ENCODE results near the gene OLR1.

DNA sequence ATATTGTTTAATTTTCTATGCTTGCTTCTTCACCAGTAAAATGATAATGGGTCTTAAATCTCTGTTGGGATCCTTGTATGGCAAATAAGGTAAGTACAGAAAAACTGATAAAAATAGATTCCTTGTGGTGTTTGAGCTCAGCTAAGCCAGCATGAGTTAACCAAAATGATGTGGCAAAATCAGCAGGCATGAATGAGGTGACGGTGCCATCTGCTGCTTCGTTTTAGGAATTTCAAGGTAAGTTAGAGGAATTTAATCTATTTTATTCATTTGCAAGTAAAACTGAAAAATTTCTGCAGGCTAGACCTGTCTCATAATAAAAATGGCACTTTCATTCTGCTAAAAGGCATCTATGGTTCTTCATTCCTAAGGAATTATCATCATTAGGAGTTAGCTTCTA, 31.9 kb downstream of the OLR1 start:
- no peak for TF ChIP-seq POLR2AphosphoS5 (IDR thresholded peaks at IDR 0.05)
- TF ChIP-seq, protein P1, sequence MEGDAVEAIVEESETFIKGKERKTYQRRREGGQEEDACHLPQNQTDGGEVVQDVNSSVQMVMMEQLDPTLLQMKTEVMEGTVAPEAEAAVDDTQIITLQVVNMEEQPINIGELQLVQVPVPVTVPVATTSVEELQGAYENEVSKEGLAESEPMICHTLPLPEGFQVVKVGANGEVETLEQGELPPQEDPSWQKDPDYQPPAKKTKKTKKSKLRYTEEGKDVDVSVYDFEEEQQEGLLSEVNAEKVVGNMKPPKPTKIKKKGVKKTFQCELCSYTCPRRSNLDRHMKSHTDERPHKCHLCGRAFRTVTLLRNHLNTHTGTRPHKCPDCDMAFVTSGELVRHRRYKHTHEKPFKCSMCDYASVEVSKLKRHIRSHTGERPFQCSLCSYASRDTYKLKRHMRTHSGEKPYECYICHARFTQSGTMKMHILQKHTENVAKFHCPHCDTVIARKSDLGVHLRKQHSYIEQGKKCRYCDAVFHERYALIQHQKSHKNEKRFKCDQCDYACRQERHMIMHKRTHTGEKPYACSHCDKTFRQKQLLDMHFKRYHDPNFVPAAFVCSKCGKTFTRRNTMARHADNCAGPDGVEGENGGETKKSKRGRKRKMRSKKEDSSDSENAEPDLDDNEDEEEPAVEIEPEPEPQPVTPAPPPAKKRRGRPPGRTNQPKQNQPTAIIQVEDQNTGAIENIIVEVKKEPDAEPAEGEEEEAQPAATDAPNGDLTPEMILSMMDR (IDR thresholded peaks at IDR 0.05) = peak; percentile 51 to 73 (median 63)
- TF ChIP-seq EP300 (IDR thresholded peaks at IDR 0.05) = no peak

All from esophagus muscularis mucosa (tissue), 4 donors.